ENCODE measurements around the gene UCKL1.

- TF ChIP-seq POLR2A (IDR thresholded peaks at IDR 0.05), result no peak
- TF ChIP-seq POLR2AphosphoS5 (IDR thresholded peaks at IDR 0.05), result no peak
- TF ChIP-seq CTCF (IDR thresholded peaks at IDR 0.05), result no peak
Measured at GRCh38 chr20:63920226-63920625, 36.0 kb downstream of the UCKL1 start.
